B cell (primary cell): ENCODE data around the gene GLOD4. TPM values are rescaled to one million over a fixed set of nuclear protein-coding genes. Genes with fewer than 3 reads are reported as not detected.

Experiments
- ATAC-seq: fragments of 200-7000 bp; cut with Tn5 transposase; one replicate; pipeline ENCODE4 v1.10.0; 2021; ENCODE audit warnings: low read depth, mild to moderate bottlenecking, moderate number of reproducible peaks, moderate library complexity
- CTCF ChIA-PET: fragments of 350-600 bp; sonication (Branson Sonifier 250); formaldehyde crosslinking; loops from one replicate; lab custom pipeline; 2021; ENCODE audit warnings: antibody characterized with exemption, inconsistent platforms; lab: Charles Lee
- POLR2A ChIA-PET: fragments of 350-600 bp; sonication (Branson Sonifier 250); formaldehyde crosslinking; loops from one replicate; lab custom pipeline; 2021; ENCODE audit warnings: antibody characterized with exemption; lab: Charles Lee
- DNase-seq: peaks from one replicate; pipeline ENCODE4 v3.0.0; 2013
- H2AFZ ChIP-seq: 2 replicates; pipeline ENCODE4 v1.6.1; 2012; ENCODE audit warnings: mild to moderate bottlenecking, low read depth, low read length; ENCODE audit not compliant: insufficient read depth, poor library complexity, severe bottlenecking
- H3K27ac ChIP-seq, 2 donors: 1 replicate in 1 of 2; 2 replicates in 1 of 2; pipeline ENCODE4 v1.5.1; 2012 to 2013; ENCODE audit warnings: low read length in 2 of 2, mild to moderate bottlenecking in 2 of 2, moderate library complexity in 1 of 2
- H3K27me3 ChIP-seq, 4 experiments: fragments of 200-600 bp in 1 of 4; sonication (generic) in 1 of 4; replicated peaks in 1 of 4; 1 replicate in 2 of 4; 2 replicates in 2 of 4; pipeline versions ENCODE4 v1.6.1 to v1.7.0; 2013 to 2016; ENCODE audit warnings: low read length in 3 of 4, mild to moderate bottlenecking in 2 of 4, mixed read lengths in 1 of 4, moderate library complexity in 1 of 4; ENCODE audit not compliant: insufficient read depth in 4 of 4, control insufficient read depth in 3 of 4; ENCODE audit errors: control extremely low read depth in 1 of 4
- H3K36me3 ChIP-seq, 2 experiments: replicated peaks in 1 of 2; 1 replicate in 1 of 2; 2 replicates in 1 of 2; pipeline versions ENCODE4 v1.6.1 to v1.7.1; 2013; ENCODE audit warnings: low read length in 1 of 2; ENCODE audit not compliant: insufficient read depth in 2 of 2, control insufficient read depth in 1 of 2; ENCODE audit errors: control extremely low read depth in 1 of 2, extremely low read depth in 1 of 2
- H3K4me1 ChIP-seq, 2 donors: fragments of 200-600 bp in 1 of 2; sonication (generic) in 1 of 2; 1 replicate in 1 of 2; 2 replicates in 1 of 2; pipeline versions ENCODE4 v1.5.1 to v1.6.1; 2013 to 2017; ENCODE audit warnings: low read length in 2 of 2; ENCODE audit not compliant: control insufficient read depth in 2 of 2, insufficient read depth in 2 of 2
- H3K4me2 ChIP-seq: replicated peaks from 2 replicates; pipeline ENCODE3; 2012; ENCODE audit warnings: mild to moderate bottlenecking, low read depth, low read length; ENCODE audit not compliant: poor library complexity, severe bottlenecking
- H3K4me3 ChIP-seq, 5 experiments: fragments of 200-600 bp in 1 of 5; sonication (generic) in 1 of 5; 1 replicate in 3 of 5; 2 replicates in 2 of 5; pipeline versions ENCODE4 v1.5.1 to v1.7.0; 2011 to 2016; ENCODE audit warnings: low read length in 4 of 5, mild to moderate bottlenecking in 4 of 5, low read depth in 2 of 5, control low read depth in 1 of 5, moderate library complexity in 1 of 5; ENCODE audit not compliant: insufficient read depth in 1 of 5; ENCODE audit errors: control extremely low read depth in 1 of 5, extremely low read depth in 1 of 5
- H3K79me2 ChIP-seq: fragments of 200-600 bp; sonication (generic); one replicate; pipeline ENCODE4 v1.6.0; 2016; ENCODE audit warnings: low read length; ENCODE audit not compliant: control insufficient read depth, insufficient read depth
- H3K9ac ChIP-seq: fragments of 200-600 bp; sonication (generic); 2 replicates; pipeline ENCODE4 v1.6.1; 2017; ENCODE audit warnings: mild to moderate bottlenecking, low read length, moderate library complexity
- H3K9me3 ChIP-seq, 3 donors: one replicate each; pipeline versions ENCODE4 v1.6.1 to v1.7.1; 2013; ENCODE audit warnings: low read length in 2 of 3; ENCODE audit not compliant: control insufficient read depth in 2 of 3, insufficient read depth in 1 of 3; ENCODE audit errors: control extremely low read depth in 1 of 3
- H4K20me1 ChIP-seq: 2 replicates; pipeline ENCODE4 v1.6.0; 2012; ENCODE audit warnings: mild to moderate bottlenecking, low read length; ENCODE audit not compliant: insufficient read depth, control insufficient read depth, poor library complexity, severe bottlenecking
- H3K27ac Mint-ChIP-seq: one replicate; pipeline ENCODE4 v1.8.0; 2021; ENCODE audit warnings: mixed read lengths
- H3K27me3 Mint-ChIP-seq: one replicate; pipeline ENCODE4 v1.8.0; 2021; ENCODE audit warnings: mixed read lengths
- H3K4me1 Mint-ChIP-seq: one replicate; pipeline ENCODE4 v1.8.0; 2021; ENCODE audit warnings: mixed read lengths
- H3K4me3 Mint-ChIP-seq: one replicate; pipeline ENCODE4 v1.8.0; 2021; ENCODE audit warnings: mixed read lengths
- H3K9me3 Mint-ChIP-seq: one replicate; pipeline ENCODE4 v1.8.0; 2022; ENCODE audit warnings: mixed read lengths; ENCODE audit not compliant: insufficient read depth
- EZH2 ChIP-seq: IDR thresholded peaks from 2 replicates; pipeline ENCODE4 v1.6.1; 2012; ENCODE audit warnings: borderline replicate concordance, low read depth, mild to moderate bottlenecking, moderate library complexity, low read length; ENCODE audit not compliant: insufficient read depth, poor library complexity, severe bottlenecking
- WGBS: methylation state at CpG from one replicate; pipeline ENCODE4 v1.1.5; 2013; ENCODE audit warnings: missing lambda C conversion rate; ENCODE audit not compliant: insufficient coverage; 5-methylcytosine and 5-hydroxymethylcytosine counted together
- intact Hi-C: fragments of 100-400 bp; cut with micrococcal nuclease; formaldehyde crosslinking; loops from one replicate; pipeline ENCODE4 v1.10.0; 2022
- polyA plus RNA-seq: library from polyadenylated mRNA; depleted of rRNA; stranded (reverse); fragments of >200 nt; gene quantifications from 2 replicates; pipeline ENCODE4 v1.2.3, GENCODE V29; 2012
- total RNA-seq, 2 donors: library from RNA; stranded (reverse); fragments of 120-200 nt in 1 of 2; gene quantifications; 1 replicate in 1 of 2; 2 replicates in 1 of 2; pipeline versions ENCODE4 v1.2.3 to v1.2.4, GENCODE V29; 2013 to 2022
- TF ChIP-seq, protein P1 (sequence below): fragments of 200-600 bp; IDR thresholded peaks from one replicate; pipeline ENCODE4 v1.8.0; 2022; ENCODE audit warnings: antibody characterized with exemption, mild to moderate bottlenecking

GLOD4 gene
- total and polyA plus RNA-seq, 2 donors (not counting 1 experiment from before 2014, with no cell fraction given) = 24.0 to 77.4 TPM

GRCh38 chr17:752620-753219 is 29.4 kb downstream of the GLOD4 start:
- peak overlapping the region; percentile 100 for H3K4me2 ChIP-seq
- peak overlapping the region; percentile 59 to 87 for H3K27ac ChIP-seq
- intact Hi-C loops = loop anchor here (1.0 to 2.0 kb wide), 6 partner anchors 12 to 340 kb away; partner anchors contain the start of genes GLOD4, MRM3, TLCD3A and VPS53
- no peaks in the 10 kb centered on the region for H3K27me3 ChIP-seq
- H3K4me1 ChIP-seq = peaks cover 18 to 27% of the 10 kb centered on the region in 2 donors
- ChIA-PET POLR2A (interaction anchor here (0.6 to 2.5 kb wide), 4 partner anchors 37 to 530 kb away, joined by 3 to 15 read pairs (median 6); partner anchors contain the start of gene VPS53), CTCF (interaction anchor here (0.8 to 3.2 kb wide), 10 partner anchors 9 to 341 kb away, joined by 3 to 12 read pairs (median 4); partner anchors contain the start of genes GLOD4, MRM3, TIMM22 and VPS53)
- peak overlapping the region; percentile 36 to 89 (median 81) for H3K4me3 ChIP-seq
- no peaks in the 10 kb centered on the region for H3K9me3 Mint-ChIP-seq
- 35% methylated on average over 35 of the region's 43 CpGs for WGBS
- no peak for DNase-seq
- H2AFZ ChIP-seq = peak overlapping the region; percentile 100
- no peaks in the 10 kb centered on the region for H3K9me3 ChIP-seq
- H3K4me3 Mint-ChIP-seq = peak overlapping the region; percentile 96
- peaks cover 38% of the 10 kb centered on the region for H3K4me1 Mint-ChIP-seq
- peak overlapping the region; percentile 95 for H3K9ac ChIP-seq
- H3K27me3 Mint-ChIP-seq = no peaks in the 10 kb centered on the region
- H3K36me3 ChIP-seq = peaks cover 0 to 6% of the 10 kb centered on the region in 2 experiments
- peak; percentile 4 for ATAC-seq
- TF ChIP-seq, protein P1, sequence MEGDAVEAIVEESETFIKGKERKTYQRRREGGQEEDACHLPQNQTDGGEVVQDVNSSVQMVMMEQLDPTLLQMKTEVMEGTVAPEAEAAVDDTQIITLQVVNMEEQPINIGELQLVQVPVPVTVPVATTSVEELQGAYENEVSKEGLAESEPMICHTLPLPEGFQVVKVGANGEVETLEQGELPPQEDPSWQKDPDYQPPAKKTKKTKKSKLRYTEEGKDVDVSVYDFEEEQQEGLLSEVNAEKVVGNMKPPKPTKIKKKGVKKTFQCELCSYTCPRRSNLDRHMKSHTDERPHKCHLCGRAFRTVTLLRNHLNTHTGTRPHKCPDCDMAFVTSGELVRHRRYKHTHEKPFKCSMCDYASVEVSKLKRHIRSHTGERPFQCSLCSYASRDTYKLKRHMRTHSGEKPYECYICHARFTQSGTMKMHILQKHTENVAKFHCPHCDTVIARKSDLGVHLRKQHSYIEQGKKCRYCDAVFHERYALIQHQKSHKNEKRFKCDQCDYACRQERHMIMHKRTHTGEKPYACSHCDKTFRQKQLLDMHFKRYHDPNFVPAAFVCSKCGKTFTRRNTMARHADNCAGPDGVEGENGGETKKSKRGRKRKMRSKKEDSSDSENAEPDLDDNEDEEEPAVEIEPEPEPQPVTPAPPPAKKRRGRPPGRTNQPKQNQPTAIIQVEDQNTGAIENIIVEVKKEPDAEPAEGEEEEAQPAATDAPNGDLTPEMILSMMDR = no peak
- TF ChIP-seq EZH2 = no peak
- peak overlapping the region; percentile 96 for H3K27ac Mint-ChIP-seq
- H3K79me2 ChIP-seq = peaks cover 32% of the 10 kb centered on the region
- H4K20me1 ChIP-seq = peaks cover 20% of the 10 kb centered on the region
